D721Med (cell line): Measurements from ENCODE around the gene ELMOD3.
"Not testable (repeated sequence)": the region's sequence is repeated elsewhere in the genome, so short reads cannot be mapped to it uniquely, and the experiment has no call there.

Experiments
- DNase-seq: peaks from one replicate; pipeline ENCODE4 v3.0.0; 2011; ENCODE audit warnings: low spot score; ENCODE audit not compliant: insufficient read length
- FAIRE-seq: peaks from 2 replicates; lab custom pipeline; 2011; peaks lifted over from hg19 to GRCh38; lab: Jason Lieb, UNC
- CTCF ChIP-seq: IDR thresholded peaks from 2 replicates; pipeline ENCODE4 v1.5.1; 2012; ENCODE audit warnings: mild to moderate bottlenecking, control low read depth; ENCODE audit not compliant: insufficient read depth; ENCODE audit errors: missing control alignments

The ELMOD3 gene

DNA sequence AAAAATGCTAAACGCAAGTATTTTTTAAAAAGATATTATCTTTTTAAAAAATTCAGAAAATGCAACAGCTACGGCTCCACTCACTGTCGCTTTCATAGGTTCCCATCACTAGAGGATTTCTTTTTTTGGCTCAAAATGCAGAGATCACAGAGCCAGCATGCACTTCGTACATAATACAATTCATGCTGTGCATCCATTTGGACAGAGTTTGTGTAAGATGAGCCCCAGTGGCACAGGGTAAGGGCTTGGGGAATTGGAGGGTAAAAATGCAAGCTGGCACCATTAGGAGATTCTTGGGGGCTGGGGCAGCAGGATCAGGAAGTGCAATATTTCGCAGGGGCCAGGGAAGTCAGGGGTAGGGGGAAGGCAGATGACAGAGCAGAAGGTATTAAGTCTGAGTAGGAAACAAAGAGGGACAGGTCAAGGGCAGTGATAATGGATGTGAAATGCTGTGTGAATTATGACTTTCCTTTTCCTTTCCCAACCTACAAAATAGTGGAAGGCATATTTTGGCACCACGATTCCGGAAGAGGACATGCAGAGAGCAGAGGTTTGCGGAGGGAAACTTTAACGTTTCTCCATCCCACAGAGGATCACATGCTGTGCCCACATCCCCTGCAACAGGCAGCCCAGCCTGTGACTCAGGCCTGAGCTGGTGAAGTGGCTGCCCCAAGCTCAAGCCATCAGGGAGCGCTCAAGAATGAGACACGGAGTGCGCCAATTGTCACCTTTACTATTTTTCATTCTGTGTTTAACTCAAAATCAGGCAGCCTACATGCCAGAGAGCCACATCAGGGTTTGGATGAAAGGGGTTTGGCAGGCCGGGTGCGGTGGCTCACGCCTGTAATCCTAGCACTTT is 50.9 kb downstream of the ELMOD3 start:
- FAIRE-seq (no peak), DNase-seq (no peak)
- no peak for TF ChIP-seq CTCF

- DNase-seq (no peak), FAIRE-seq (no peak)
- no peak for TF ChIP-seq CTCF
Observed at GRCh38 chr2:85409845-85410583, 55.4 kb downstream of the ELMOD3 start, which contains the start of gene CAPG. Gene CAPG (minus strand): TSS chr2:85410366. CDS start chr2:85402145, 8,221 bp downstream.

- FAIRE-seq, result no peak
- TF ChIP-seq CTCF, result no peak
- no peak for DNase-seq
Observed at GRCh38 chr2:85410584-85411404, 56.2 kb downstream of the ELMOD3 start.

- FAIRE-seq (no peak), DNase-seq (no peak)
- no peak for TF ChIP-seq CTCF
Observed at GRCh38 chr2:85411405-85411748, 56.8 kb downstream of the ELMOD3 start.

DNA sequence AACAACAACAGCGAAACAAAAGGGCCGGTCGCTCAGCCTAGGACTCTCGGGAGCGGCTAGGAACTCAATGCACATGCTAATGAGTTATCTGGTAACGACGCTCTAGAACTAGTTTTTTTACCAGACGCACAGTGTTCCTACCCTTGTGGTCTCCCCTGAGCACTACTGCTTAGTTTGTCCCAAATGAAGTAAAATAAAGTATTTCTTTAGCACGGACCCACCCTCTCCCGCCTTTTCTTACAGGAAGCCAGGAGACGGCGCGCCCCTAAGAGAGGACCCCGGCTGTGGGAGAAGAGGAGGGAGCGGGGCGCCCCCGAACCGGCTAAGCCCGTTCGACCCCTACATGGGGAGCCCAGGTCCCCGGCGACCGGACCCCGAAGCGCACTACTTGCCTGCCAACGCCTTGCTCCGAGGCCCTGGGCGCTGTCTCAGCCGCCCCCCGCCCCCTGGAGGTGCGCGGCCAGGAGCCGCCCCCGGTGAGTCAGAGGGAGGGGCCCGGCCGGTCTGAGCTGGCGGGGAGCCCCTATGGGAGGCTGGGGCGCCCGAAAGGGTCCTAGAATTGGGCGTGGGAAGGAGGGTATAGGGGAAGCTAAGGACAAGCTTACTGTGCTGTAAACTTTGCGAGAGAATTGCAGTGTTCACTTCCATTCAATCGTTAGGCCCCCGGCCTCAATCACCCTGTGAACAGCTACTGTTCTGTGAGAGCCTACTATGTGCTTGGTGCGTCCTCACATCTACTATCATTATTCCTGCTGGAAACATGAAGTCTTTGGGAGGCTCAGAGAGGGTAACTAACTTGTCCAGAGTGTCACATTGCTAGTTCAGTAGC is 59.2 kb downstream of the ELMOD3 start:
- FAIRE-seq (no peak), DNase-seq (no peak)
- no peak for TF ChIP-seq CTCF

GRCh38 chr2:85414421-85414759 is 59.8 kb downstream of the ELMOD3 start:
- not testable (repeated sequence) for DNase-seq, FAIRE-seq
